GM19035 (cell line): ENCODE results near the gene NEK6.

Experiments
- ATAC-seq: cut with Tn5 transposase; IDR thresholded peaks from one replicate; pipeline ENCODE4 v1.9.1; 2021; ENCODE audit not compliant: unreplicated experiment

NEK6 gene

GRCh38 chr9:124295159-124295794, 37.5 kb downstream of the NEK6 start:
- no peak for ATAC-seq

DNA sequence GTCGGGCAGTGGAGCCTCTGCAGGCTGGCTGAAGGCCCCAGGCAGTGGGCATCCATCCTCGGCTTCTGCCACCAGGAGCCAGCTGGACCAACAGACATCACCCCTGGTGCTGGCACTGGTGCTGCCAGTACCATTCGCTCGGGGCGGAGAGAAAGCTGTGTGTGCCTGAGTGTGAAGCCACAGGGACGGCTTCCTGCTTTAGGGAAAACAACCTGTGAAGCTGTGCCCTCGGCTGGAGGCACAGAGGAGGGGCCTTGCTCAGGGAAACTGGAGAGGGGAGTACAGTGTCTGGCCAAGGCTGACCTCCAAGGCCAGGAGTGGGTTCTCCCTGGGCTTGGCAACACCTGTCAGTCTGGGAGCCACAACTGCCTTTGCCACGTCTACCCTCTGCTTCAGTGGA, 38.3 kb downstream of the NEK6 start:
- ATAC-seq, result no peak

DNA sequence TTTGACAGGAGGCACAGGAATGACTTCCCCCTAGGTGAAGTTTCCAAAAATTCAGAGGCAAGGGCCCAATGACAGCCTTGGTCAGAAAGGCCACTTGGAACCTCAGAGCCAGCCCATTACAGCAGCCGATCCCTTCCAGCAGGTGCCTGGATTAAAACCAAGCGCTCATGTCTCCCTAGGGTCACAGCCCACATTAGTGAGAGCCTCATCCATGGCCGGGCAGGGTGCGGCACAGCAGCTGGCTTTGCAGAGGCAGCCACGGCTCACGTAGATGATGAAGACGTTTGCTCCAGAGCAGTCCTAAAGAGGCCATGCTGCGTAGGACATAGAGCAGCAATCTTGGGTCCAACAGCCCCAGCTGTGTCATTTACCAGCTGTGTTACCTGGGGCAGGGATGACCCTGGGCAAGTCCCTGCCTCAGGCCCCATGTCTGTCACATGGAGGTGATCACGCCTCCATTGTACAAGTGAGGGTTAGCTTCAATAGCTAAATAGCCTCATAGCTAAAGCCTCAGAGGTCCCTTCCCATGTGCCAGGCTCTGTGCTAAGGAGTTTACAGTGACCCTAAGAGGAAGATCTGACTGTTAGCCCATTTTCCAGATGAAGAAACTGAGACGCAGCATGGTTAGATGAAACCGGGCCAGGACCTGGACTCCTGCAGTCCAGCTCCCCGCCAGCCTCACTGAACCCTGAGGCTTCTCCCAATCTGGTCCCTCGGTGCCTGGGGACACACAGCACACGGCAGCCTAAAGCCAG, 39.2 kb downstream of the NEK6 start:
- ATAC-seq, result no peak

- ATAC-seq, result no peak
These were observed 39.8 kb downstream of the NEK6 start for GRCh38 chr9:124297551-124297901.

DNA sequence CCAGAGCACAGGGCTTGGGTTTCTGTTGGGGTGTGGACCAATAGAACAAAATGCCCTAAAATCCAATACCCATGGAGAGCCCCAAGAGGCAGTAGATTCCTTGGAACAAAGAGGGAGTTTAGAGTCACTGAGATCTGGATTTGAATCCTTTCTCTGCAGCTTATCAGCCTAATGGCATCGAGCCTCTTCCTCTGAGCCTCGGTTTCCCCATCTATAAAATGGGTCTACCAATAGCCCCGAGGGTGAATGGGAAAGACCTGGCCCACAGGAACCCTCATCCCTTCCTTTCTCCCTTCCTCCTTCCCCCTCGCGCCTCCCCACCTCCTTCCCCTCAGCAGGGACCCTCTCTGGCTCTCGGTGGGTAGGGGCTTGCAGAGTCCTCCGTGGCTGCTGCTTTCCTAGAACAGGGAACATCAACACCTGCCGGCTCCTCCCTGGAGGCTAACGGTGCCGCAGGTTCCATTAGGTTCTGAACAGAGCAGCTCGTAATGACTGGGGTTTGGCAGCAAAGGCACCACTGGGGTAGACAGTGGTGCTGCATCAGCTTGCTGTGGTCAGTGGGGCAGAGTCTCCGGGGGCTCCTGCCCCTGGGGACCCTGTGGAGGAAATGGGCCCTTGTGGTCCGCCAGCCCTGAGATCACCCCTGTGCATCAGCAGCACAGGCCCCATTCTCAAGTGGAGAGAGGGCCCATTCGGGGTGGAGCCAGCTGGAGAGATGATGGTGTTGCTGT, 40.3 kb downstream of the NEK6 start:
- no peak for ATAC-seq

DNA sequence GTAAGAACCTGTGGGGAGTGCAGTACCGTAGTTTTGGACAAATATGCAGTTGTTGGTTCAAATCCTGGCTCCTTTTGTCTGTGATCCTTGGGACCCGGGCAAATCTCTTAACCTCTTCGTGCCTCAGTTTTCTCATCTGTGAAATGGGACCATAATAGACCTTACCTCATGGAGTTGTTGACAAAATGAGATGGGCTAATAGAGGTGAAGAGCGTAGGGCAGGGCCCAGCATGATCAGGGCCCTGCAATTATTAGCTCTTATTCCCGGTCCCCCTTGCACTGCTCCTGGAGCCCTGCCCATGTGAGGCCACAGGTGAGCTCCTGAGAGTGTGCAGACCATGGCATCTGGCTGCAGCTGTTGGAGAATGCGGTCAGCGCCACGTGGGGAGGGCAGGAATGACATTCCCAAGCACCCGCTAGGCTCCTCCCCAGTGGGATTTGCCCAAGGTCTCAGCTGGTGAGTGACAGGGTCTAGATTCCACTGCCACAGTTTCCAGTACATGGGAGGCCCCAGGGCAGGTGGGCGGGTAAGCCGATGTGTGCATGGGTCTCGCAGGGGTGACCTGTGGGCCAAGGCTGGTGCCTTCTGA, 41.0 kb downstream of the NEK6 start:
- no peak for ATAC-seq

DNA sequence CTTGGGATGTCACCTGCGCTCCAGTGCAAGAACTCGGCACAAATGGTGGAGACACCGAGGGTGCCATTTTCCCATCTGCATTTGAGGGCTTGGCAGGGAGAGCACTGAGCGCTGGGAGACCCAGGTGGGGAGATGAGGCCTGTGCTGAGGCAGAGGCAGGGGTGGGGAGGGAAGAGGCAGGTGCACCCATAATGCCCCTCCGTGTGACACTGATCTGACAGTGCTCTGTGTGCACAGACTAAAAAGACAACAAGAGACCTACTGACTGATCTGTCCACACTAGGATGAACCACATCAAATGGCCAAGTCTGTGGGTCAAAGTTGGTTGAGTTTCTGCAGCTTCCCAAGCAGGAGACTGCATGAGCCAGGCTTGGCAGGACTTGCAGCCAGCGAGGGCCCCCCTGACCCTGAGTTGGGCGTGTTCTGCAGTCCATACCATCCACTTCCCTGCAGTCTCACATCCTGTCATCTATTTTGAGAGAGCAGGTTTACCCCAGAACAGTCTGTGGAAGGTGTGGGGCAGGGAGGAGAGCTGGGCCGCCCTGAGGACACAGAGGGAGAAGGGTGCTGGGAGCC, 41.9 kb downstream of the NEK6 start:
- ATAC-seq, result no peak

- ATAC-seq, result no peak
These were observed 42.6 kb downstream of the NEK6 start for GRCh38 chr9:124300312-124300711.

- no peak for ATAC-seq
These were observed 45.2 kb downstream of the NEK6 start for GRCh38 chr9:124302921-124303320.

GRCh38 chr9:124303762-124304161, 46.0 kb downstream of the NEK6 start:
- ATAC-seq, result no peak

- no peak for ATAC-seq
These were observed 46.5 kb downstream of the NEK6 start for GRCh38 chr9:124304285-124304684.

- ATAC-seq, result no peak
These were observed 48.5 kb downstream of the NEK6 start for GRCh38 chr9:124306098-124306735.

GRCh38 chr9:124307379-124308030, 49.8 kb downstream of the NEK6 start:
- no peak for ATAC-seq

GRCh38 chr9:124308606-124309491, 51.1 kb downstream of the NEK6 start:
- no peak for ATAC-seq

GRCh38 chr9:124309667-124310084, 51.9 kb downstream of the NEK6 start:
- no peak for ATAC-seq

- no peak for ATAC-seq
These were observed 53.5 kb downstream of the NEK6 start for GRCh38 chr9:124311283-124311682.

- ATAC-seq, result no peak
These were observed 54.8 kb downstream of the NEK6 start for GRCh38 chr9:124312290-124313265.

DNA sequence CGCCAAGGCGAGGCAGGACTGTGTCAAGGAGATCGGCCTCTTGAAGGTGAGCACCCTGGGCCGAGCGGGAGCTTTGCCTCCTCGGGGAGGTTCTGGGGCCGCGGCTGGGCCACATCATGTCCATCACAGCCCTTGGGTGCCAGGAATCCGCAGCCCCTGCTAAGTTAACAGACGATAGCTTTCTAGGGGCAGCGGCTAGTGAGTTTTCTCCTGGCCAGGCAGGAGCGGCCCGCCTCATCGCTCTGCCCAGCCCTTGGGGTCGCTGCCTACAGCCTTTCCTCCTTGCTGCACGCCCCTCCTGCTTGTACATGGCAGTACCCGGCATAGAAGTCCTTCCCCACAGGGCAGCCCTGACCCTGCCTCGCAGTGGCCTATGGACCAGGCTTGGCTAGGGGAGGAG, 56.2 kb downstream of the NEK6 start:
- no peak for ATAC-seq
